GM19468 (cell line): Measurements from ENCODE around the gene RAP1A.
"Not testable (repeated sequence)": the region's sequence is repeated elsewhere in the genome, so short reads cannot be mapped to it uniquely, and the experiment has no call there.

Experiments
- ATAC-seq: cut with Tn5 transposase; IDR thresholded peaks from one replicate; pipeline ENCODE4 v1.9.1; 2021; ENCODE audit warnings: mild to moderate bottlenecking, moderate library complexity, moderate number of reproducible peaks; ENCODE audit not compliant: unreplicated experiment; ENCODE audit errors: extremely low read depth

RAP1A gene

GRCh38 chr1:111733992-111734341, 114.4 kb downstream of the RAP1A start:
- no peak for ATAC-seq

- no peak for ATAC-seq
Observed at GRCh38 chr1:111734426-111734825, 114.8 kb downstream of the RAP1A start.

- ATAC-seq: no peak
Observed at GRCh38 chr1:111734856-111735255, 115.3 kb downstream of the RAP1A start.

- ATAC-seq: no peak
Observed at GRCh38 chr1:111735321-111735720, 115.7 kb downstream of the RAP1A start.

GRCh38 chr1:111735858-111736544, 116.4 kb downstream of the RAP1A start:
- ATAC-seq: no peak

GRCh38 chr1:111736548-111737215, 117.1 kb downstream of the RAP1A start:
- ATAC-seq: no peak

GRCh38 chr1:111737216-111738132, 117.9 kb downstream of the RAP1A start:
- ATAC-seq: no peak

GRCh38 chr1:111738133-111738435, 118.5 kb downstream of the RAP1A start:
- no peak for ATAC-seq

GRCh38 chr1:111738436-111739193, 119.0 kb downstream of the RAP1A start:
- peak; percentile 8 for ATAC-seq

- ATAC-seq: peak; percentile 73
Observed at GRCh38 chr1:111739194-111739924, 119.8 kb downstream of the RAP1A start, which contains the start of gene INKA2. INKA2 (minus strand) TSS chr1:111739395; CDS start chr1:111739242, 153 bp downstream.

GRCh38 chr1:111739925-111740765, 120.6 kb downstream of the RAP1A start:
- no peak for ATAC-seq

- ATAC-seq: not testable (repeated sequence)
Observed at GRCh38 chr1:111742292-111742691, 122.7 kb downstream of the RAP1A start.

GRCh38 chr1:111742938-111743549, 123.5 kb downstream of the RAP1A start:
- no peak for ATAC-seq

- no peak for ATAC-seq
Observed at GRCh38 chr1:111743679-111744101, 124.1 kb downstream of the RAP1A start.

- no peak for ATAC-seq
Observed at GRCh38 chr1:111745675-111746613, 126.4 kb downstream of the RAP1A start.

GRCh38 chr1:111746614-111746999, 127.0 kb downstream of the RAP1A start:
- no peak for ATAC-seq

- no peak for ATAC-seq
Observed at GRCh38 chr1:111747282-111747734, 127.7 kb downstream of the RAP1A start.
